Natural killer cell (primary cell): ENCODE measurements around the gene CEACAM19. TPM values are rescaled to one million over a fixed set of nuclear protein-coding genes. Genes with fewer than 3 reads are reported as not detected.
"Not testable (repeated sequence)": the region's sequence is repeated elsewhere in the genome, so short reads cannot be mapped to it uniquely, and the experiment has no call there.

ENCODE experiments used
- ATAC-seq, 3 donors: fragments of 150-1000 bp in 2 of 3; fragments of 200-7000 bp in 1 of 3; cut with Tn5 transposase; 1 replicate in 1 of 3; 2 replicates in 2 of 3; pipeline ENCODE4 v1.10.0; 2021; ENCODE audit warnings: mild to moderate bottlenecking in 2 of 3, moderate library complexity in 2 of 3
- DNase-seq, 2 donors: peaks; one replicate each; pipeline versions ENCODE4 v3.0.0 to v3.0.0-alpha.2; 2013 to 2021; ENCODE audit warnings: mixed read lengths in 1 of 2
- H3K27ac ChIP-seq: one replicate; pipeline ENCODE4 v1.5.1; 2013; ENCODE audit warnings: mild to moderate bottlenecking, low read length
- H3K27me3 ChIP-seq: one replicate; pipeline ENCODE4 v1.6.1; 2013; ENCODE audit warnings: low read length; ENCODE audit not compliant: control insufficient read depth, insufficient read depth
- H3K36me3 ChIP-seq: one replicate; pipeline ENCODE4 v1.6.1; 2013; ENCODE audit warnings: low read length; ENCODE audit not compliant: control insufficient read depth, insufficient read depth
- H3K4me1 ChIP-seq: one replicate; pipeline ENCODE4 v1.6.1; 2013; ENCODE audit warnings: low read length; ENCODE audit not compliant: control insufficient read depth, insufficient read depth
- H3K4me3 ChIP-seq: one replicate; pipeline ENCODE4 v1.5.1; 2013; ENCODE audit warnings: low read length
- H3K9me3 ChIP-seq: one replicate; pipeline ENCODE4 v1.6.1; 2013; ENCODE audit warnings: low read length; ENCODE audit not compliant: control insufficient read depth, insufficient read depth
- H3K27ac Mint-ChIP-seq, 2 donors: one replicate each; pipeline ENCODE4 v1.8.0; 2022; ENCODE audit warnings: mild to moderate bottlenecking in 2 of 2, mixed read lengths in 2 of 2, moderate library complexity in 1 of 2
- H3K27me3 Mint-ChIP-seq, 2 donors: one replicate each; pipeline ENCODE4 v1.8.0; 2022; ENCODE audit warnings: low read depth in 2 of 2, mixed read lengths in 2 of 2
- H3K36me3 Mint-ChIP-seq: one replicate; pipeline ENCODE4 v1.8.0; 2022; ENCODE audit warnings: mixed read lengths
- H3K4me1 Mint-ChIP-seq, 2 donors: one replicate each; pipeline ENCODE4 v1.8.0; 2022; ENCODE audit warnings: mixed read lengths in 2 of 2
- H3K4me3 Mint-ChIP-seq: one replicate; pipeline ENCODE4 v1.8.0; 2022; ENCODE audit warnings: mild to moderate bottlenecking, moderate library complexity, mixed read lengths
- H3K9me3 Mint-ChIP-seq, 2 donors: one replicate each; pipeline ENCODE4 v1.8.0; 2022; ENCODE audit warnings: mixed read lengths in 2 of 2
- CTCF ChIP-seq: fragments of 200-600 bp; IDR thresholded peaks from one replicate; pipeline ENCODE4 v1.8.0; 2022; ENCODE audit warnings: antibody characterized with exemption
- WGBS: methylation state at CpG from one replicate; pipeline ENCODE4 v1.1.7; 2013; ENCODE audit warnings: missing lambda C conversion rate; ENCODE audit not compliant: insufficient coverage; 5-methylcytosine and 5-hydroxymethylcytosine counted together
- intact Hi-C: fragments of 100-400 bp; cut with micrococcal nuclease; formaldehyde crosslinking; loops from one replicate; pipeline ENCODE4 v1.14.2; 2022
- total RNA-seq, 4 donors: library from RNA; stranded (reverse); fragments of 120-200 nt in 1 of 4; gene quantifications; one replicate each; pipeline versions ENCODE4 v1.2.3 to v1.2.4, GENCODE V29; 2013 to 2022

CEACAM19 gene
- total RNA-seq, 3 donors from 2014 or later (not counting 1 experiment from before 2014, with no cell fraction given), result 2.6 to 4.1 (median 2.7) TPM

- Histone ChIP-seq H3K27me3 (no peaks in the 10 kb centered on the region), H3K4me3 (no peak overlapping the region), H3K36me3 (no peaks in the 10 kb centered on the region), H3K4me1 (no peaks in the 10 kb centered on the region), H3K27ac (no peak overlapping the region), H3K9me3 (no peaks in the 10 kb centered on the region)
- no peaks in the 10 kb centered on the region for H3K36me3 Mint-ChIP-seq
- H3K9me3 Mint-ChIP-seq, result no peaks in the 10 kb centered on the region
- H3K27me3 Mint-ChIP-seq, result peaks cover 0 to 5% of the 10 kb centered on the region in 2 donors
- no peak for ATAC-seq
- WGBS, result 83% methylated on average over 3 of the region's 3 CpGs
- DNase-seq, result no peak
- no peak overlapping the region for H3K4me3 Mint-ChIP-seq
- intact Hi-C loops, result no loop called here
- TF ChIP-seq CTCF, result no peak
- H3K4me1 Mint-ChIP-seq, result no peaks in the 10 kb centered on the region
- H3K27ac Mint-ChIP-seq, result no peak overlapping the region
These were observed 42.5 kb upstream of the CEACAM19 start for GRCh38 chr19:44628793-44629192.

GRCh38 chr19:44631611-44632010 is 39.7 kb upstream of the CEACAM19 start:
- H3K27me3 Mint-ChIP-seq, result peaks cover 11 to 16% of the 10 kb centered on the region in 2 donors
- H3K27ac Mint-ChIP-seq, H3K4me1 ChIP-seq, H3K36me3 ChIP-seq, H3K27ac ChIP-seq, H3K27me3 ChIP-seq, H3K9me3 Mint-ChIP-seq, DNase-seq, H3K9me3 ChIP-seq, H3K36me3 Mint-ChIP-seq, H3K4me3 ChIP-seq, intact Hi-C loops, H3K4me3 Mint-ChIP-seq, ATAC-seq, H3K4me1 Mint-ChIP-seq: not testable (repeated sequence)
- WGBS, result 63% methylated on average over 7 of the region's 8 CpGs

- H3K27me3 Mint-ChIP-seq, result peaks cover 13 to 16% of the 10 kb centered on the region in 2 donors
- H3K27ac Mint-ChIP-seq, H3K4me3 ChIP-seq, H3K4me3 Mint-ChIP-seq, H3K36me3 ChIP-seq, H3K27ac ChIP-seq, intact Hi-C loops, ATAC-seq, H3K9me3 ChIP-seq, H3K4me1 ChIP-seq, H3K4me1 Mint-ChIP-seq, H3K27me3 ChIP-seq, H3K9me3 Mint-ChIP-seq, H3K36me3 Mint-ChIP-seq, DNase-seq: not testable (repeated sequence)
- WGBS, result 79% methylated on average over 5 of the region's 5 CpGs
These were observed 37.2 kb upstream of the CEACAM19 start for GRCh38 chr19:44634058-44634457.

GRCh38 chr19:44634785-44635184 is 36.5 kb upstream of the CEACAM19 start:
- DNase-seq, result no peak
- Mint-ChIP-seq H3K27ac (no peak overlapping the region), H3K9me3 (no peaks in the 10 kb centered on the region), H3K36me3 (no peaks in the 10 kb centered on the region), H3K4me3 (no peak overlapping the region), H3K4me1 (no peaks in the 10 kb centered on the region), H3K27me3 (peaks cover 13 to 16% of the 10 kb centered on the region in 2 donors)
- no peaks in the 10 kb centered on the region for H3K27me3 ChIP-seq
- intact Hi-C loops, result no loop called here
- no peaks in the 10 kb centered on the region for H3K4me1 ChIP-seq
- no peak for ATAC-seq
- H3K36me3 ChIP-seq, result no peaks in the 10 kb centered on the region
- no peaks in the 10 kb centered on the region for H3K9me3 ChIP-seq
- WGBS, result 94% methylated on average over 2 of the region's 2 CpGs
- no peak overlapping the region for H3K4me3 ChIP-seq
- no peak overlapping the region for H3K27ac ChIP-seq
- TF ChIP-seq CTCF, result no peak
